ENCODE measurements around the gene ASTN2. TPM values are rescaled to one million over a fixed set of nuclear protein-coding genes. Genes with fewer than 3 reads are reported as not detected.

Gene ASTN2
- total and polyA plus RNA-seq, 4 donors: 0.57 to 2.9 (median 1.4) TPM

DNA sequence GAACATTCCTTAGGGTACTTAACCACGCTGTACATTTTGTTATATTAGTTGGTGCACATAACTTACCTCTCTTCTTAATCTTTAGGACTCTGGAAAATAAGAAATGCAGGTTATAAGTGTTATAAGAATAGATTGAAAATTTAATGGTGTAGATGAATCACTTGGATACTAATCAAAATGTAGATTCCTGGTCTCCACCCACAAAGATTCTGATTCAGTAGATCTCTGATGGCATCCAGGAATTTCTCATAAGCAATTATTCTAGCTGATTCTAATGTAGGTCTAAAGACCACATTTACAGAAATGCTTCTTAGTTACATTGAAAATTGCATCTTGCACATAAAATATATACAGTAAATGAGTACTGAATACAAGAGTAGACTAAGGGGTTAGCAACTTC lies 38.9 kb upstream of the ASTN2 start:
- Histone ChIP-seq H3K9ac (ENCODE audit: low read depth in 1 of 2, low read length in 2 of 2) (no peak overlapping the region), H3K4me1 (ENCODE audit: control insufficient read depth in 4 of 4, insufficient read depth in 4 of 4, low read length in 3 of 4) (no peaks in the 10 kb centered on the region), H3K27ac (ENCODE audit: low read depth in 1 of 2, low read length in 2 of 2) (no peak overlapping the region), H3K9me3 (ENCODE audit: control insufficient read depth in 4 of 4, low read length in 3 of 4) (no peaks in the 10 kb centered on the region), H3K4me3 (ENCODE audit: low read depth in 1 of 3, low read length in 3 of 3) (no peak overlapping the region), H3K36me3 (ENCODE audit: control insufficient read depth in 4 of 4, insufficient read depth in 3 of 4, low read depth in 1 of 4, low read length in 3 of 4) (no peaks in the 10 kb centered on the region), H3K27me3 (ENCODE audit: control insufficient read depth in 4 of 4, insufficient read depth in 4 of 4, low read length in 3 of 4) (peaks cover 0 to 4% (median 0%) of the 10 kb centered on the region in 4 donors)
- TF ChIP-seq, protein P1, sequence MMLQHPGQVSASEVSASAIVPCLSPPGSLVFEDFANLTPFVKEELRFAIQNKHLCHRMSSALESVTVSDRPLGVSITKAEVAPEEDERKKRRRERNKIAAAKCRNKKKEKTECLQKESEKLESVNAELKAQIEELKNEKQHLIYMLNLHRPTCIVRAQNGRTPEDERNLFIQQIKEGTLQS (IDR thresholded peaks at IDR 0.05): no peak
- TF ChIP-seq, protein P2, sequence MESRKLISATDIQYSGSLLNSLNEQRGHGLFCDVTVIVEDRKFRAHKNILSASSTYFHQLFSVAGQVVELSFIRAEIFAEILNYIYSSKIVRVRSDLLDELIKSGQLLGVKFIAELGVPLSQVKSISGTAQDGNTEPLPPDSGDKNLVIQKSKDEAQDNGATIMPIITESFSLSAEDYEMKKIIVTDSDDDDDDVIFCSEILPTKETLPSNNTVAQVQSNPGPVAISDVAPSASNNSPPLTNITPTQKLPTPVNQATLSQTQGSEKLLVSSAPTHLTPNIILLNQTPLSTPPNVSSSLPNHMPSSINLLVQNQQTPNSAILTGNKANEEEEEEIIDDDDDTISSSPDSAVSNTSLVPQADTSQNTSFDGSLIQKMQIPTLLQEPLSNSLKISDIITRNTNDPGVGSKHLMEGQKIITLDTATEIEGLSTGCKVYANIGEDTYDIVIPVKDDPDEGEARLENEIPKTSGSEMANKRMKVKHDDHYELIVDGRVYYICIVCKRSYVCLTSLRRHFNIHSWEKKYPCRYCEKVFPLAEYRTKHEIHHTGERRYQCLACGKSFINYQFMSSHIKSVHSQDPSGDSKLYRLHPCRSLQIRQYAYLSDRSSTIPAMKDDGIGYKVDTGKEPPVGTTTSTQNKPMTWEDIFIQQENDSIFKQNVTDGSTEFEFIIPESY (IDR thresholded peaks at IDR 0.05): no peak
- TF ChIP-seq NR2F2 (IDR thresholded peaks at IDR 0.05): no peak
- TF ChIP-seq HNF4G (IDR thresholded peaks at IDR 0.05): no peak
- no peak for TF ChIP-seq YY1 (IDR thresholded peaks at IDR 0.05)
- TF ChIP-seq EGR1 (IDR thresholded peaks at IDR 0.05; ENCODE audit: low read depth in 2 of 2): no peak
- no peak for TF ChIP-seq RAD21 (IDR thresholded peaks at IDR 0.05)
- TF ChIP-seq, protein P3, sequence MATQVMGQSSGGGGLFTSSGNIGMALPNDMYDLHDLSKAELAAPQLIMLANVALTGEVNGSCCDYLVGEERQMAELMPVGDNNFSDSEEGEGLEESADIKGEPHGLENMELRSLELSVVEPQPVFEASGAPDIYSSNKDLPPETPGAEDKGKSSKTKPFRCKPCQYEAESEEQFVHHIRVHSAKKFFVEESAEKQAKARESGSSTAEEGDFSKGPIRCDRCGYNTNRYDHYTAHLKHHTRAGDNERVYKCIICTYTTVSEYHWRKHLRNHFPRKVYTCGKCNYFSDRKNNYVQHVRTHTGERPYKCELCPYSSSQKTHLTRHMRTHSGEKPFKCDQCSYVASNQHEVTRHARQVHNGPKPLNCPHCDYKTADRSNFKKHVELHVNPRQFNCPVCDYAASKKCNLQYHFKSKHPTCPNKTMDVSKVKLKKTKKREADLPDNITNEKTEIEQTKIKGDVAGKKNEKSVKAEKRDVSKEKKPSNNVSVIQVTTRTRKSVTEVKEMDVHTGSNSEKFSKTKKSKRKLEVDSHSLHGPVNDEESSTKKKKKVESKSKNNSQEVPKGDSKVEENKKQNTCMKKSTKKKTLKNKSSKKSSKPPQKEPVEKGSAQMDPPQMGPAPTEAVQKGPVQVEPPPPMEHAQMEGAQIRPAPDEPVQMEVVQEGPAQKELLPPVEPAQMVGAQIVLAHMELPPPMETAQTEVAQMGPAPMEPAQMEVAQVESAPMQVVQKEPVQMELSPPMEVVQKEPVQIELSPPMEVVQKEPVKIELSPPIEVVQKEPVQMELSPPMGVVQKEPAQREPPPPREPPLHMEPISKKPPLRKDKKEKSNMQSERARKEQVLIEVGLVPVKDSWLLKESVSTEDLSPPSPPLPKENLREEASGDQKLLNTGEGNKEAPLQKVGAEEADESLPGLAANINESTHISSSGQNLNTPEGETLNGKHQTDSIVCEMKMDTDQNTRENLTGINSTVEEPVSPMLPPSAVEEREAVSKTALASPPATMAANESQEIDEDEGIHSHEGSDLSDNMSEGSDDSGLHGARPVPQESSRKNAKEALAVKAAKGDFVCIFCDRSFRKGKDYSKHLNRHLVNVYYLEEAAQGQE (IDR thresholded peaks at IDR 0.05): no peak
- TF ChIP-seq RXRA (IDR thresholded peaks at IDR 0.05): no peak
- TF ChIP-seq FOXA2 (IDR thresholded peaks at IDR 0.05): no peak
- TF ChIP-seq HNF4A (conservative IDR thresholded peaks at IDR 0.05): no peak
- TF ChIP-seq, protein P4, sequence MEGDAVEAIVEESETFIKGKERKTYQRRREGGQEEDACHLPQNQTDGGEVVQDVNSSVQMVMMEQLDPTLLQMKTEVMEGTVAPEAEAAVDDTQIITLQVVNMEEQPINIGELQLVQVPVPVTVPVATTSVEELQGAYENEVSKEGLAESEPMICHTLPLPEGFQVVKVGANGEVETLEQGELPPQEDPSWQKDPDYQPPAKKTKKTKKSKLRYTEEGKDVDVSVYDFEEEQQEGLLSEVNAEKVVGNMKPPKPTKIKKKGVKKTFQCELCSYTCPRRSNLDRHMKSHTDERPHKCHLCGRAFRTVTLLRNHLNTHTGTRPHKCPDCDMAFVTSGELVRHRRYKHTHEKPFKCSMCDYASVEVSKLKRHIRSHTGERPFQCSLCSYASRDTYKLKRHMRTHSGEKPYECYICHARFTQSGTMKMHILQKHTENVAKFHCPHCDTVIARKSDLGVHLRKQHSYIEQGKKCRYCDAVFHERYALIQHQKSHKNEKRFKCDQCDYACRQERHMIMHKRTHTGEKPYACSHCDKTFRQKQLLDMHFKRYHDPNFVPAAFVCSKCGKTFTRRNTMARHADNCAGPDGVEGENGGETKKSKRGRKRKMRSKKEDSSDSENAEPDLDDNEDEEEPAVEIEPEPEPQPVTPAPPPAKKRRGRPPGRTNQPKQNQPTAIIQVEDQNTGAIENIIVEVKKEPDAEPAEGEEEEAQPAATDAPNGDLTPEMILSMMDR (IDR thresholded peaks at IDR 0.05; ENCODE audit: low read depth, low read length, missing input control): no peak
- TF ChIP-seq, protein P5, sequence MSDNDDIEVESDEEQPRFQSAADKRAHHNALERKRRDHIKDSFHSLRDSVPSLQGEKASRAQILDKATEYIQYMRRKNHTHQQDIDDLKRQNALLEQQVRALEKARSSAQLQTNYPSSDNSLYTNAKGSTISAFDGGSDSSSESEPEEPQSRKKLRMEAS (IDR thresholded peaks at IDR 0.05): no peak
- no peak for TF ChIP-seq SP1 (IDR thresholded peaks at IDR 0.05)
- TF ChIP-seq TAF1 (conservative IDR thresholded peaks at IDR 0.05): no peak
- DNase-seq (ENCODE audit: low spot score): no peak
- 74% methylated on average over 1 of the region's 1 CpG for WGBS

DNA sequence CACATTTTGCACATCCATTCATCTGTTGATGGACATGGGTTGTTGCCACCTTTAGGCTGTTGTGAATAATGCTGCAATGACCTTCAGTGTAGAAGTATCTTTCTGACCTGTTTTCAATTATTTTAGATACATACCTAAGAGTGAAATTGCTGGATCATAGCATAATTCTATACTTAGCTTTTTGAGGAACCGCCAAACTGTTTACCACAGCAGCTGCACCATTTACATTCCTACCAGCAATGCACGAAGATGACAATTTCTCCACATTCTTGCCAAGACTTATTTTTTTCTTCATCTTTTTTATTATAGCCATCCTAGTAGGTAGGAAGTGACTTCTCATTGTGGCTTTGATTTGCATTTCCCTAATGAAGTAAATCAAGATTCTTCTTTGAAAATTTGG lies 36.5 kb upstream of the ASTN2 start:
- no peaks in the 10 kb centered on the region for H3K4me1 ChIP-seq (ENCODE audit: control insufficient read depth in 4 of 4, insufficient read depth in 4 of 4, low read length in 3 of 4)
- H3K9ac ChIP-seq (ENCODE audit: low read depth in 1 of 2, low read length in 2 of 2): no peak overlapping the region
- no peak overlapping the region for H3K27ac ChIP-seq (ENCODE audit: low read depth in 1 of 2, low read length in 2 of 2)
- TF ChIP-seq HNF4A (conservative IDR thresholded peaks at IDR 0.05): no peak
- TF ChIP-seq, protein P5 (IDR thresholded peaks at IDR 0.05): no peak
- no peak for DNase-seq (ENCODE audit: low spot score)
- peaks cover 0 to 4% (median 0%) of the 10 kb centered on the region in 4 donors for H3K27me3 ChIP-seq (ENCODE audit: control insufficient read depth in 4 of 4, insufficient read depth in 4 of 4, low read length in 3 of 4)
- no peaks in the 10 kb centered on the region for H3K9me3 ChIP-seq (ENCODE audit: control insufficient read depth in 4 of 4, low read length in 3 of 4)
- no peaks in the 10 kb centered on the region for H3K36me3 ChIP-seq (ENCODE audit: control insufficient read depth in 4 of 4, insufficient read depth in 3 of 4, low read depth in 1 of 4, low read length in 3 of 4)
- WGBS: 74% methylated on average over 2 of the region's 2 CpGs
- H3K4me3 ChIP-seq (ENCODE audit: low read depth in 1 of 3, low read length in 3 of 3): no peak overlapping the region

Measured in liver (tissue), 9 donors.